ENCODE results near the gene ITPR2. TPM values are rescaled to one million over a fixed set of nuclear protein-coding genes. Genes with fewer than 3 reads are reported as not detected.

ITPR2 gene
- total RNA-seq, 1 donor: 19.2 TPM

- H4K20me1 ChIP-seq (ENCODE audit: insufficient read depth, low read length): no peaks in the 10 kb centered on the region
- H3K79me2 ChIP-seq (ENCODE audit: insufficient read depth, low read length): no peaks in the 10 kb centered on the region
- H3K4me2 ChIP-seq (ENCODE audit: insufficient read depth, low read length): no peak overlapping the region
- DNase-seq (ENCODE audit: insufficient read length, low spot score, missing footprints): no peak
- no peaks in the 10 kb centered on the region for H3K27me3 ChIP-seq (ENCODE audit: insufficient read depth, low read length)
- no peaks in the 10 kb centered on the region for H3K4me1 ChIP-seq (ENCODE audit: insufficient read depth, low read length)
- no peak overlapping the region for H3K27ac ChIP-seq (ENCODE audit: low read depth, low read length)
- no peak overlapping the region for H2AFZ ChIP-seq (ENCODE audit: low read length)
- no peaks in the 10 kb centered on the region for H3K36me3 ChIP-seq (ENCODE audit: insufficient read depth, low read length)
- TF ChIP-seq CTCF (IDR thresholded peaks at IDR 0.05; ENCODE audit: extremely low read depth, low read depth, low read length): no peak
- no peak overlapping the region for H3K4me3 ChIP-seq (ENCODE audit: insufficient read depth, low read length)
- no peaks in the 10 kb centered on the region for H3K9me3 ChIP-seq (ENCODE audit: low read depth, low read length)
These were observed 117.8 kb downstream of the ITPR2 start for GRCh38 chr12:26715232-26715631.

GRCh38 chr12:26713885-26714383, 119.1 kb downstream of the ITPR2 start:
- no peak overlapping the region for H3K4me3 ChIP-seq (ENCODE audit: insufficient read depth, low read length)
- H3K9me3 ChIP-seq (ENCODE audit: low read depth, low read length): no peaks in the 10 kb centered on the region
- no peak overlapping the region for H3K4me2 ChIP-seq (ENCODE audit: insufficient read depth, low read length)
- no peaks in the 10 kb centered on the region for H3K27me3 ChIP-seq (ENCODE audit: insufficient read depth, low read length)
- no peak overlapping the region for H2AFZ ChIP-seq (ENCODE audit: low read length)
- H3K27ac ChIP-seq (ENCODE audit: low read depth, low read length): no peak overlapping the region
- H3K36me3 ChIP-seq (ENCODE audit: insufficient read depth, low read length): no peaks in the 10 kb centered on the region
- H4K20me1 ChIP-seq (ENCODE audit: insufficient read depth, low read length): no peaks in the 10 kb centered on the region
- TF ChIP-seq CTCF (IDR thresholded peaks at IDR 0.05; ENCODE audit: extremely low read depth, low read depth, low read length): no peak
- DNase-seq (ENCODE audit: insufficient read length, low spot score, missing footprints): no peak
- H3K79me2 ChIP-seq (ENCODE audit: insufficient read depth, low read length): no peaks in the 10 kb centered on the region
- H3K4me1 ChIP-seq (ENCODE audit: insufficient read depth, low read length): no peaks in the 10 kb centered on the region

DNA sequence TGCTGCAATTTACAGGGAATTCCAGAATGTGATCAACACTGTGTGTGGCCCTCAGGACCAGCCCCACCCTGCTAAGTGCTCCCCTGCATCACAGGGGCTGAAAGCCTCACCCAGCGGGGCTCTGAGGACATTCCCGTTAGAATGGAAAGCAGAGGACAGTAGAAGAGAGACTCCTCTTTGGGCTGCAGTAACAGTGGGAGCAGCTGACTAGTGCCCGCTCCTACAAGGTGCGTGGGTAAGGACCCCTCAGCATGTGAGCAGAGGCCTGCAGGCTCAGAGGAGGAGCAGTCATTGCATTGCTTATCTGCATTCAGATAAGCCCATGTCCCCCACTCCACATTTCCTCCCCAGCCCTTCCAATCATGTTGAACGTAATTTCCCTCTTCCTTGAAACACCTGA, 120.1 kb downstream of the ITPR2 start:
- H3K4me1 ChIP-seq (ENCODE audit: insufficient read depth, low read length): no peaks in the 10 kb centered on the region
- no peaks in the 10 kb centered on the region for H3K9me3 ChIP-seq (ENCODE audit: low read depth, low read length)
- no peaks in the 10 kb centered on the region for H4K20me1 ChIP-seq (ENCODE audit: insufficient read depth, low read length)
- H3K27me3 ChIP-seq (ENCODE audit: insufficient read depth, low read length): no peaks in the 10 kb centered on the region
- H3K4me3 ChIP-seq (ENCODE audit: insufficient read depth, low read length): no peak overlapping the region
- no peak overlapping the region for H3K4me2 ChIP-seq (ENCODE audit: insufficient read depth, low read length)
- H2AFZ ChIP-seq (ENCODE audit: low read length): no peak overlapping the region
- no peaks in the 10 kb centered on the region for H3K36me3 ChIP-seq (ENCODE audit: insufficient read depth, low read length)
- no peak for TF ChIP-seq CTCF (IDR thresholded peaks at IDR 0.05; ENCODE audit: extremely low read depth, low read depth, low read length)
- DNase-seq (ENCODE audit: insufficient read length, low spot score, missing footprints): no peak
- no peak overlapping the region for H3K27ac ChIP-seq (ENCODE audit: low read depth, low read length)
- H3K79me2 ChIP-seq (ENCODE audit: insufficient read depth, low read length): no peaks in the 10 kb centered on the region

GRCh38 chr12:26711569-26711968, 121.4 kb downstream of the ITPR2 start:
- Histone ChIP-seq H2AFZ (ENCODE audit: low read length) (no peak overlapping the region), H3K4me3 (ENCODE audit: insufficient read depth, low read length) (no peak overlapping the region), H3K79me2 (ENCODE audit: insufficient read depth, low read length) (no peaks in the 10 kb centered on the region), H3K27me3 (ENCODE audit: insufficient read depth, low read length) (no peaks in the 10 kb centered on the region), H3K4me1 (ENCODE audit: insufficient read depth, low read length) (no peaks in the 10 kb centered on the region), H3K9me3 (ENCODE audit: low read depth, low read length) (no peaks in the 10 kb centered on the region), H3K27ac (ENCODE audit: low read depth, low read length) (no peak overlapping the region), H3K36me3 (ENCODE audit: insufficient read depth, low read length) (no peaks in the 10 kb centered on the region), H4K20me1 (ENCODE audit: insufficient read depth, low read length) (no peaks in the 10 kb centered on the region), H3K4me2 (ENCODE audit: insufficient read depth, low read length) (no peak overlapping the region)
- DNase-seq (ENCODE audit: insufficient read length, low spot score, missing footprints): no peak
- TF ChIP-seq CTCF (IDR thresholded peaks at IDR 0.05; ENCODE audit: extremely low read depth, low read depth, low read length): no peak
